Activated CD8-positive, alpha-beta memory T cell treated with anti-CD3 and anti-CD28 coated beads, Interleukin-2, amount 50 U/mL, for 4 hours (primary cell): ENCODE results near the gene FRA10AC1.
A peak's percentile ranks its signal among the peaks of the same experiment; 100 is the strongest.

Experiments
- DNase-seq: peaks from one replicate; pipeline ENCODE4 v3.0.0-alpha.2; 2020

Gene FRA10AC1, protein sequence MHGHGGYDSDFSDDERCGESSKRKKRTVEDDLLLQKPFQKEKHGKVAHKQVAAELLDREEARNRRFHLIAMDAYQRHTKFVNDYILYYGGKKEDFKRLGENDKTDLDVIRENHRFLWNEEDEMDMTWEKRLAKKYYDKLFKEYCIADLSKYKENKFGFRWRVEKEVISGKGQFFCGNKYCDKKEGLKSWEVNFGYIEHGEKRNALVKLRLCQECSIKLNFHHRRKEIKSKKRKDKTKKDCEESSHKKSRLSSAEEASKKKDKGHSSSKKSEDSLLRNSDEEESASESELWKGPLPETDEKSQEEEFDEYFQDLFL

GRCh38 chr10:93702210-93703001, at the start of gene FRA10AC1:
FRA10AC1 (minus strand) TSS chr10:93702592; CDS start chr10:93700106, 2,486 bp downstream.
- DNase-seq = peak; percentile 86

- no peak for DNase-seq
Observed at GRCh38 chr10:93751832-93752231, 49.4 kb upstream of the FRA10AC1 start.

DNA sequence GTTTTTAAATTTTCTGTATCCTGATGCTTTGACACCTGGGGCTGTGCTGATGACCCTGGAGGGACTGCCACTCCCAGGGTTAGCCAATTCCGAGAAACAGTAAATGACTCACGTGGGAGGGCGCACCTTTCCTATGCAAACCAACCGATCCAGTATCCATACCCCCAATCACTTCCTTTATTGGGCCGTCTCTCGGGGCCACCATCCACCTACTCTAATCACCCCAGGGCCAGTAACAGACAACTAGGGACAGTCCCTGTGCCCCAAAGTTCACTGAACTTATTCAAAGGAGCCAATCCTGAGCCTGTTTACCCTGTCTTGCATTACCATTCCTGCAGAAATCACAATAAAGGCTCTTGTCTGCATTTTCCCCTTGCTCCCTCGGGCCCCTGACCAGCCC, 48.7 kb upstream of the FRA10AC1 start:
- DNase-seq = no peak

GRCh38 chr10:93749218-93749799, 46.9 kb upstream of the FRA10AC1 start:
- DNase-seq = no peak

- DNase-seq = no peak
Observed at GRCh38 chr10:93746844-93747284, 44.5 kb upstream of the FRA10AC1 start.

- DNase-seq = no peak
Observed at GRCh38 chr10:93745408-93746065, 43.1 kb upstream of the FRA10AC1 start.

DNA sequence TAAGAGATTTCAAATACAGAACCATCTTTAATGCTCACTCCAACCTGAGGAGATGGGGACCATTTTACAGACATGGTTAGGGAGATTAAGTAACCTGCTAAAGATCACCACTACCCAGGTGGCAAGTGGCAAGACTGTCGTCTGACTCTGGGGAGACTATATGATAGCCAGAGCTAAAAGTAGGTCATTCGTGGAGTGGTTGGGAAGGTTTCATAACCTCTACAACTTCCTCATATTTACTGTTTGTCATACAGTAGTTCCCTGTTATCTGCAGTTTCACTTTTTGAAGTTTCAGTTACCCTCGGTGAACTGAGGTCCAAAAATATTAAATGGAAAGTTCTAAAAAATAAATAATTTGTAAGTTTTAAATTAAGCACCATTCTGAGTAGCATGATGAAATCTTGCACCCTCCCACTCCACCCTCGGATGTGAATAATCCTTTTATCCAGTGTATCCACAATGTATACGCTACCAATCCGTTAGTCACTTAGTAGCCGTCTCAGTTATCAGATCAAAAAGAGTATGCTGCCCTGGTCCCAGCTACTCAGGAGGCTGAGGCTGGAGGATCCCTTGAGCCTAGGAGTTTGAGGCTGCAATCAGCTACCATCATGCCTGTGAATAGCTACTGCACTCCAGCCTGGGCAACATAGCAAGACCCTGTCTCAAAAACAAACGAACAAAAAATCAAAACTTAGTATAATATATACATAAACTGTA, 40.4 kb upstream of the FRA10AC1 start:
- no peak for DNase-seq

- no peak for DNase-seq
Observed at GRCh38 chr10:93741367-93741766, 39.0 kb upstream of the FRA10AC1 start.

GRCh38 chr10:93726024-93726423, 23.6 kb upstream of the FRA10AC1 start:
- no peak for DNase-seq

- DNase-seq = no peak
Observed at GRCh38 chr10:93723153-93723552, 20.8 kb upstream of the FRA10AC1 start.

DNA sequence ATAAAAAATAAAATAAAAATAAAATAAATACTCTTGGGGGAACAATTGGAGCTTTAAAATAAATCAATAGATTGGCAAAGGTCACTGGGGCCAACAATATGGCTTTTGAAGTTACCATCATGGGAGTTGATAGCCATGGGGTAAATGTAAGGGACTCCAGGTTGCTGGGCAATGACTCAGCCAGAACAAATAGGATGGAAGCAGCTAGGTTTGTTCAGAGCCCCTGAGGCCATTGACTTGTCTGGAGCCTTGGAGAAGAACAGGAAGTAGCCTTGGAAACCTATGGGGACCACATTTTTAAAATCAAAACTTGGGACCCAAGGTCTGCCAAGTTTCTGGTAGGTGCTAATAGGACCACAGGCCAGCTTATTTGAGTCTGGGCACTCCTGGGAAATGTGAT, 20.2 kb upstream of the FRA10AC1 start:
- no peak for DNase-seq

GRCh38 chr10:93719901-93720300, 17.5 kb upstream of the FRA10AC1 start:
- no peak for DNase-seq

- no peak for DNase-seq
Observed at GRCh38 chr10:93718937-93719725, 16.7 kb upstream of the FRA10AC1 start.

GRCh38 chr10:93716766-93717165, 14.4 kb upstream of the FRA10AC1 start:
- no peak for DNase-seq

DNA sequence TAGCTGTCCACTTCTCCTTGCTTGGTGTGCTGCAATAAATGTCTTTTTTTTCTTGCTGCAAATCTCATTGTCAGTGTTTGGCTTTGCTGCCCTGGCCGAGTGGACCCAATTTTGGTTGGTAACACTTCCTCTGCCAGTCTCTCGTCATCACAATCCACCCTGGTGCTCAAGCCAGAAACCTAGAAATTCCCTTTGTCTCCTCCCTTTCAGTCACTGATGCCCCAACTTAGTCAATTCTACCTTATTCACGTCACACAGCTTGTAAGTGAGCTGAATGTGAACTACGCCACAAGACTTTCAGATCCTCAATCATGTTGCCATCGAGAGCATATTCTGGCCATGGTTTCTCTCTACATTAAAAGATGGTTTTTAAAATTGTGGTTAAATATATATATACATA, 13.0 kb upstream of the FRA10AC1 start:
- DNase-seq = no peak

DNA sequence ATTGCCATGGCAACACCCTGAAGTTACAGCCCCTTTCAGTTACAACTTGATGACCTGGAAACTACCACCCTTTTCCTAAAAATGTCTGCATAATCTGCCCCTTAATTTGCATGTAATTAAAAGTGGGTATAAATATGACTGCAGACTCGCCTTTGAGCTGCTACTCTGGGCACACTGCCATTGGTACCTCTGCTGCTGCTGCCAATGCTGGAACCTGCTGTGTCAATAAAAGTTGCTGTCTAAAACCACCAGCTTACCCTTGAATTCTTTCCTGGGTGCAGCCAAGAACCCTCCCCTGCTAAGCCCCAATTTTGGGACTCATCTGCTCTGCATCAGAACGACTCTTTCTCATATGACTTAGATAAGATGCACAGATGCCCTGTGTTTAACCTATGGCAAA, 10.2 kb upstream of the FRA10AC1 start:
- no peak for DNase-seq

- no peak for DNase-seq
Observed at GRCh38 chr10:93711891-93712290, 9.5 kb upstream of the FRA10AC1 start.

- DNase-seq = no peak
Observed at GRCh38 chr10:93710333-93710909, 8.0 kb upstream of the FRA10AC1 start.

DNA sequence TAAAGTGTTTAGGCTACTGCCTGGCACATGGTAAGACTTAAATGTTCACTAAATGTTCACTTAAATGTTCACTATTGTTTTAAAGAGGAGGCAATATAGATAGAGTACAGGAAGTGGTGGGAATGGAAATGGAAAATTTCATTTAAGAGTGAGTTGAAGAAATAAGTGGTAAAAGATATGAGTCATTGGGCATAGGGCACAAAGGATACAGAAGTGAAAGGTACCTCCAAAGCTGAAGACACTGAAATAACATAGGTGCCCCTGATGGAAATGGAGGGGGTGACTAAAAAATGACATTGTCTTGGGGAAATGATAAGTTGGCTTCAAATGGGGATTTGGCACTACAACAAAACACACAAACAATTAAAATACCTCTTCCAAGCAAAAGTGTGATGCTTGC, 5.2 kb upstream of the FRA10AC1 start:
- DNase-seq = no peak

DNA sequence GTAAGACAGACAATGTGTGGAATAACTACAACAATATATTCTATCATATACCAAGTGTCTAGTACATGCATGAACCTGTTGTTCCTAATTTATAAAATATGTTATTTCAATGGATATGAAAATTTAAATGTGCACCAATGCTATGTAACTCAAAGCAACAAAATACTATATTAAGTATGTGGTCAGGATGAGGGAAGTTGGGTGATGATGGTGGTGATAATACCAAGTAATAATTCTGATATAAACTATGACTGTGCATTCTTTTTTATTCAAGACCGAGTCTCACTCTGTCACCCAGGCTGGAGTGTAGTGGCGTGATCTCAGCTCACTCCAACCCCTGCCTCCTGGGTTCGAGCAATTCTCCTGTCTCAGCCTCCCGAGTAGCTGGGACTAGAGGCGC, 2.1 kb upstream of the FRA10AC1 start:
- DNase-seq = no peak

- no peak for DNase-seq
Observed at GRCh38 chr10:93703841-93704240, 1.4 kb upstream of the FRA10AC1 start.
